ENCODE data around the gene PLAGL2. TPM values are rescaled to one million over a fixed set of nuclear protein-coding genes. Genes with fewer than 3 reads are reported as not detected.

The PLAGL2 gene
- total RNA-seq, 1 experiment from 2014 or later: 21.4 TPM

GRCh38 chr20:32184961-32185603, 22.5 kb downstream of the PLAGL2 start (continued):
- TF ChIP-seq NR2C2 (CRISPR knock-in tag; IDR thresholded peaks at IDR 0.05): no peak
- no peak for TF ChIP-seq PRDM15 (CRISPR knock-in tag; IDR thresholded peaks at IDR 0.05)

- Mint-ChIP-seq H3K4me1 (peaks cover 4% of the 10 kb centered on the region), H3K4me3 (no peak overlapping the region), H3K36me3 (no peaks in the 10 kb centered on the region), H3K9me3 (no peaks in the 10 kb centered on the region), H3K27me3 (ENCODE audit: low read depth) (peaks cover 7% of the 10 kb centered on the region), H3K27ac (no peak overlapping the region)
- CTCF ChIA-PET: no interaction called here
- DNase-seq (ENCODE audit: low spot score) (no peak), ATAC-seq (no peak)
- POLR2A ChIA-PET: no interaction called here
- TF ChIP-seq ZNF219 (CRISPR knock-in tag; IDR thresholded peaks at IDR 0.05; ENCODE audit: borderline replicate concordance) (no peak), ZNF232 (CRISPR knock-in tag; IDR thresholded peaks at IDR 0.05) (no peak), FOXP4 (CRISPR knock-in tag; IDR thresholded peaks at IDR 0.05) (no peak), RELA (CRISPR knock-in tag; IDR thresholded peaks at IDR 0.05; ENCODE audit: borderline replicate concordance) (no peak), NFATC4 (CRISPR knock-in tag; IDR thresholded peaks at IDR 0.05) (no peak)
Observed at GRCh38 chr20:32183947-32184635, 23.5 kb downstream of the PLAGL2 start.

GRCh38 chr20:32181606-32182005, 25.9 kb downstream of the PLAGL2 start:
- H3K4me3 Mint-ChIP-seq: no peak overlapping the region
- TF ChIP-seq RORB (CRISPR knock-in tag; IDR thresholded peaks at IDR 0.05): no peak
- TF ChIP-seq GABPB1 (CRISPR knock-in tag; IDR thresholded peaks at IDR 0.05): 0 out of 2 replicates have a peak, but pooled peaks have one; percentile 4
- TF ChIP-seq EMX1 (CRISPR knock-in tag; IDR thresholded peaks at IDR 0.05): no peak
- no peak for TF ChIP-seq CBFB (CRISPR knock-in tag; IDR thresholded peaks at IDR 0.05; ENCODE audit: low read depth)
- no peak for TF ChIP-seq ZNF232 (CRISPR knock-in tag; IDR thresholded peaks at IDR 0.05)
- no peak for TF ChIP-seq ZBTB43 (CRISPR knock-in tag; IDR thresholded peaks at IDR 0.05)
- no peak for TF ChIP-seq TCF7 (CRISPR knock-in tag; IDR thresholded peaks at IDR 0.05; ENCODE audit: low read depth)
- ChIA-PET CTCF (interaction anchor here (0.6 kb wide), 1 partner anchor 65 kb away, joined by 3 read pairs; no protein-coding TSS in a partner anchor), POLR2A (no interaction called here)
- no peaks in the 10 kb centered on the region for H3K4me1 Mint-ChIP-seq
- H3K27ac Mint-ChIP-seq: no peak overlapping the region
- peaks cover 12% of the 10 kb centered on the region for H3K9me3 Mint-ChIP-seq
- H3K36me3 Mint-ChIP-seq: peaks cover 7% of the 10 kb centered on the region
- H3K27me3 Mint-ChIP-seq (ENCODE audit: low read depth): peaks cover 7% of the 10 kb centered on the region
- no peak for DNase-seq (ENCODE audit: low spot score)
- no peak for ATAC-seq

- peaks cover 12% of the 10 kb centered on the region for H3K9me3 Mint-ChIP-seq
- no peak for ATAC-seq
- no peak overlapping the region for H3K4me3 Mint-ChIP-seq
- peaks cover 4% of the 10 kb centered on the region for H3K27me3 Mint-ChIP-seq (ENCODE audit: low read depth)
- H3K36me3 Mint-ChIP-seq: peaks cover 7% of the 10 kb centered on the region
- DNase-seq (ENCODE audit: low spot score): no peak
- H3K27ac Mint-ChIP-seq: no peak overlapping the region
- H3K4me1 Mint-ChIP-seq: no peaks in the 10 kb centered on the region
- ChIA-PET POLR2A (no interaction called here), CTCF (no interaction called here)
- TF ChIP-seq ZNF671 (CRISPR knock-in tag; IDR thresholded peaks at IDR 0.05): no peak
- no peak for TF ChIP-seq HMGA2 (CRISPR knock-in tag; IDR thresholded peaks at IDR 0.05)
- no peak for TF ChIP-seq ZNF263 (CRISPR knock-in tag; IDR thresholded peaks at IDR 0.05; ENCODE audit: low read depth)
- TF ChIP-seq FOXK1 (CRISPR knock-in tag; IDR thresholded peaks at IDR 0.05): no peak
- TF ChIP-seq FOXP1 (CRISPR knock-in tag; IDR thresholded peaks at IDR 0.05; ENCODE audit: borderline replicate concordance): no peak
- TF ChIP-seq JUN (CRISPR knock-in tag; IDR thresholded peaks at IDR 0.05): no peak
- no peak for TF ChIP-seq ZNF532 (CRISPR knock-in tag; IDR thresholded peaks at IDR 0.05; ENCODE audit: borderline replicate concordance)
Observed at GRCh38 chr20:32179934-32180333, 27.6 kb downstream of the PLAGL2 start.
